Measurements from ENCODE around the gene TXNRD2. TPM values are rescaled to one million over a fixed set of nuclear protein-coding genes. Genes with fewer than 3 reads are reported as not detected.

Gene TXNRD2
- total RNA-seq, 3 donors from 2014 or later, result 15.4 to 21.6 (median 19.4) TPM

- ATAC-seq, result no peak
- no peaks in the 10 kb centered on the region for H3K9me3 Mint-ChIP-seq
- no peak for DNase-seq
- H3K4me3 Mint-ChIP-seq, result peak overlapping the region; percentile 35
- H3K36me3 Mint-ChIP-seq (ENCODE audit: insufficient read depth), result peaks cover 12% of the 10 kb centered on the region
- H3K27me3 Mint-ChIP-seq (ENCODE audit: low read depth), result no peaks in the 10 kb centered on the region
- H3K4me1 Mint-ChIP-seq (ENCODE audit: low read depth), result peaks cover 50% of the 10 kb centered on the region
These were observed 90.1 kb downstream of the TXNRD2 start for GRCh38 chr22:19851291-19852176.

- Mint-ChIP-seq H3K36me3 (ENCODE audit: insufficient read depth) (peaks cover 12% of the 10 kb centered on the region), H3K27me3 (ENCODE audit: low read depth) (no peaks in the 10 kb centered on the region), H3K4me1 (ENCODE audit: low read depth) (peaks cover 44% of the 10 kb centered on the region), H3K9me3 (no peaks in the 10 kb centered on the region), H3K4me3 (no peak overlapping the region)
- no peak for ATAC-seq
- no peak for DNase-seq
These were observed 90.9 kb downstream of the TXNRD2 start for GRCh38 chr22:19850763-19851109.

- ATAC-seq (no peak), DNase-seq (no peak)
- H3K4me1 Mint-ChIP-seq (ENCODE audit: low read depth), result peaks cover 46% of the 10 kb centered on the region
- H3K4me3 Mint-ChIP-seq, result no peak overlapping the region
- H3K9me3 Mint-ChIP-seq, result no peaks in the 10 kb centered on the region
- H3K27me3 Mint-ChIP-seq (ENCODE audit: low read depth), result no peaks in the 10 kb centered on the region
- peaks cover 12% of the 10 kb centered on the region for H3K36me3 Mint-ChIP-seq (ENCODE audit: insufficient read depth)
These were observed 91.5 kb downstream of the TXNRD2 start for GRCh38 chr22:19849835-19850762.

- ATAC-seq (no peak), DNase-seq (no peak)
- no peaks in the 10 kb centered on the region for H3K27me3 Mint-ChIP-seq (ENCODE audit: low read depth)
- peaks cover 12% of the 10 kb centered on the region for H3K36me3 Mint-ChIP-seq (ENCODE audit: insufficient read depth)
- peaks cover 52% of the 10 kb centered on the region for H3K4me1 Mint-ChIP-seq (ENCODE audit: low read depth)
- no peak overlapping the region for H3K4me3 Mint-ChIP-seq
- no peaks in the 10 kb centered on the region for H3K9me3 Mint-ChIP-seq
These were observed 93.1 kb downstream of the TXNRD2 start for GRCh38 chr22:19848298-19849224.

- Mint-ChIP-seq H3K4me1 (ENCODE audit: low read depth) (peaks cover 39% of the 10 kb centered on the region), H3K36me3 (ENCODE audit: insufficient read depth) (peaks cover 12% of the 10 kb centered on the region), H3K27me3 (ENCODE audit: low read depth) (no peaks in the 10 kb centered on the region), H3K4me3 (no peak overlapping the region), H3K9me3 (no peaks in the 10 kb centered on the region)
- DNase-seq (no peak), ATAC-seq (no peak)
These were observed 94.3 kb downstream of the TXNRD2 start for GRCh38 chr22:19847345-19847632.

- ATAC-seq (no peak), DNase-seq (no peak)
- no peak overlapping the region for H3K4me3 Mint-ChIP-seq
- peaks cover 12% of the 10 kb centered on the region for H3K36me3 Mint-ChIP-seq (ENCODE audit: insufficient read depth)
- no peaks in the 10 kb centered on the region for H3K27me3 Mint-ChIP-seq (ENCODE audit: low read depth)
- H3K4me1 Mint-ChIP-seq (ENCODE audit: low read depth), result peaks cover 35% of the 10 kb centered on the region
- no peaks in the 10 kb centered on the region for H3K9me3 Mint-ChIP-seq
These were observed 94.8 kb downstream of the TXNRD2 start for GRCh38 chr22:19846620-19847344.

- Mint-ChIP-seq H3K36me3 (ENCODE audit: insufficient read depth) (peaks cover 6% of the 10 kb centered on the region), H3K4me1 (ENCODE audit: low read depth) (peaks cover 26% of the 10 kb centered on the region), H3K9me3 (no peaks in the 10 kb centered on the region), H3K27me3 (ENCODE audit: low read depth) (no peaks in the 10 kb centered on the region), H3K4me3 (no peak overlapping the region)
- ATAC-seq (peak in 1 of 2 donors; percentile 33), DNase-seq (no peak)
These were observed 96.4 kb downstream of the TXNRD2 start for GRCh38 chr22:19845054-19845722.

GRCh38 chr22:19844377-19845053 is 97.1 kb downstream of the TXNRD2 start:
- ATAC-seq, result peak; percentile 33 to 65
- no peak for DNase-seq
- no peaks in the 10 kb centered on the region for H3K9me3 Mint-ChIP-seq
- no peaks in the 10 kb centered on the region for H3K27me3 Mint-ChIP-seq (ENCODE audit: low read depth)
- H3K36me3 Mint-ChIP-seq (ENCODE audit: insufficient read depth), result peaks cover 6% of the 10 kb centered on the region
- peaks cover 20% of the 10 kb centered on the region for H3K4me1 Mint-ChIP-seq (ENCODE audit: low read depth)
- H3K4me3 Mint-ChIP-seq, result no peak overlapping the region

GRCh38 chr22:19843857-19844376 is 97.7 kb downstream of the TXNRD2 start:
- ATAC-seq (no peak), DNase-seq (no peak)
- peaks cover 6% of the 10 kb centered on the region for H3K36me3 Mint-ChIP-seq (ENCODE audit: insufficient read depth)
- no peak overlapping the region for H3K4me3 Mint-ChIP-seq
- no peaks in the 10 kb centered on the region for H3K27me3 Mint-ChIP-seq (ENCODE audit: low read depth)
- H3K9me3 Mint-ChIP-seq, result no peaks in the 10 kb centered on the region
- peaks cover 20% of the 10 kb centered on the region for H3K4me1 Mint-ChIP-seq (ENCODE audit: low read depth)

- peaks cover 17% of the 10 kb centered on the region for H3K4me1 Mint-ChIP-seq (ENCODE audit: low read depth)
- H3K9me3 Mint-ChIP-seq, result no peaks in the 10 kb centered on the region
- ATAC-seq, result no peak
- H3K4me3 Mint-ChIP-seq, result no peak overlapping the region
- H3K27me3 Mint-ChIP-seq (ENCODE audit: low read depth), result no peaks in the 10 kb centered on the region
- DNase-seq, result no peak
- H3K36me3 Mint-ChIP-seq (ENCODE audit: insufficient read depth), result peaks cover 6% of the 10 kb centered on the region
These were observed 98.3 kb downstream of the TXNRD2 start for GRCh38 chr22:19843107-19843856.

GRCh38 chr22:19842393-19843106 is 99.1 kb downstream of the TXNRD2 start:
- Mint-ChIP-seq H3K9me3 (no peaks in the 10 kb centered on the region), H3K27me3 (ENCODE audit: low read depth) (no peaks in the 10 kb centered on the region), H3K4me1 (ENCODE audit: low read depth) (peaks cover 13% of the 10 kb centered on the region), H3K4me3 (no peak overlapping the region), H3K36me3 (ENCODE audit: insufficient read depth) (peaks cover 3% of the 10 kb centered on the region)
- ATAC-seq (no peak), DNase-seq (no peak)
